Stimulated activated CD4-positive, alpha-beta T cell treated with anti-CD3 and anti-CD28 coated beads, Interleukin-4, amount 100 ng/mL, for 4 hours (primary cell): ENCODE results near the gene TOP3A.

Experiments
- DNase-seq, 2 experiments: peaks; one replicate each; pipeline ENCODE4 v3.0.0-alpha.2; 2020

TOP3A gene

GRCh38 chr17:18270046-18270931 lies 44.5 kb downstream of the TOP3A start:
- DNase-seq = no peak

GRCh38 chr17:18267927-18268711 lies 46.7 kb downstream of the TOP3A start:
- DNase-seq = no peak

- DNase-seq = no peak
These were observed 47.4 kb downstream of the TOP3A start for GRCh38 chr17:18267366-18267765.

GRCh38 chr17:18263885-18264682 lies 50.7 kb downstream of the TOP3A start:
- no peak for DNase-seq

GRCh38 chr17:18262641-18263040 lies 52.2 kb downstream of the TOP3A start:
- no peak for DNase-seq

- DNase-seq = no peak
These were observed 52.7 kb downstream of the TOP3A start for GRCh38 chr17:18262111-18262510.

- no peak for DNase-seq
These were observed 53.1 kb downstream of the TOP3A start for GRCh38 chr17:18261659-18262058.

GRCh38 chr17:18261146-18261515 lies 53.7 kb downstream of the TOP3A start:
- no peak for DNase-seq

- peak; percentile 89 to 90 for DNase-seq
These were observed 54.3 kb downstream of the TOP3A start, which contains the start of gene MIEF2 for GRCh38 chr17:18260332-18261145. TSS of gene MIEF2 (plus strand) at chr17:18260662. CDS start at chr17:18262721, 2,059 bp downstream.

- DNase-seq = no peak
These were observed 55.0 kb downstream of the TOP3A start for GRCh38 chr17:18259621-18260331.

- peak; percentile 49 to 66 for DNase-seq
These were observed 56.3 kb downstream of the TOP3A start, which contains the start of gene FLII for GRCh38 chr17:18258356-18259038. TSS of gene FLII (minus strand) at chr17:18258738. CDS start at chr17:18258690, 48 bp downstream.

GRCh38 chr17:18257982-18258355 lies 56.8 kb downstream of the TOP3A start:
- DNase-seq = peak; percentile 27 to 37

- DNase-seq = no peak
These were observed 57.4 kb downstream of the TOP3A start for GRCh38 chr17:18257268-18257981.

- no peak for DNase-seq
These were observed 58.0 kb downstream of the TOP3A start for GRCh38 chr17:18256776-18257175.

- DNase-seq = no peak
These were observed 58.4 kb downstream of the TOP3A start for GRCh38 chr17:18256351-18256750.

GRCh38 chr17:18254888-18255649 lies 59.7 kb downstream of the TOP3A start:
- no peak for DNase-seq

GRCh38 chr17:18253947-18254821 lies 60.6 kb downstream of the TOP3A start:
- no peak for DNase-seq

GRCh38 chr17:18253187-18253884 lies 61.5 kb downstream of the TOP3A start:
- DNase-seq = no peak
